RWPE2 (cell line): ENCODE data around the gene MMD.

Experiments
- ATAC-seq: fragments of 200-7000 bp; cut with Tn5 transposase; 3 replicates; pipeline ENCODE4 v1.9.1; 2021; ENCODE audit warnings: low read depth
- DNase-seq: peaks from one replicate; pipeline ENCODE4 v3.0.0-alpha.2; 2020; ENCODE audit warnings: low spot score
- H3K27ac ChIP-seq: fragments of 450-650 bp; 2 replicates; pipeline ENCODE4 v1.5.1; 2017; ENCODE audit warnings: mild to moderate bottlenecking; ENCODE audit not compliant: poor library complexity, severe bottlenecking
- H3K27me3 ChIP-seq: fragments of 250-450 bp; sonication (Bioruptor Pico); 2 replicates; pipeline ENCODE4 v1.5.1; 2021; ENCODE audit warnings: mild to moderate bottlenecking, moderate library complexity; ENCODE audit not compliant: insufficient read depth, poor library complexity, severe bottlenecking
- H3K36me3 ChIP-seq: fragments of 250-450 bp; sonication (Bioruptor Pico); 2 replicates; pipeline ENCODE4 v1.5.1; 2020; ENCODE audit warnings: low read depth, mild to moderate bottlenecking, moderate library complexity
- H3K4me1 ChIP-seq: fragments of 250-450 bp; sonication (Bioruptor Pico); 2 replicates; pipeline ENCODE4 v1.5.1; 2021; ENCODE audit warnings: mild to moderate bottlenecking, moderate library complexity; ENCODE audit not compliant: insufficient read depth, poor library complexity, severe bottlenecking
- H3K4me3 ChIP-seq: fragments of 250-450 bp; sonication (Bioruptor Pico); 2 replicates; pipeline ENCODE4 v1.5.1; 2021; ENCODE audit warnings: mild to moderate bottlenecking, moderate library complexity; ENCODE audit not compliant: severe bottlenecking
- H3K9me3 ChIP-seq: fragments of 250-450 bp; sonication (Bioruptor Pico); 2 replicates; pipeline ENCODE4 v1.5.1; 2021; ENCODE audit warnings: mild to moderate bottlenecking, moderate library complexity; ENCODE audit not compliant: severe bottlenecking
- TF ChIP-seq, protein P1 (sequence below): fragments of 450-650 bp; IDR thresholded peaks from one replicate; pipeline ENCODE4 v1.5.1; 2017; ENCODE audit warnings: mild to moderate bottlenecking, moderate library complexity; ENCODE audit not compliant: poor library complexity, severe bottlenecking

The MMD gene

DNA sequence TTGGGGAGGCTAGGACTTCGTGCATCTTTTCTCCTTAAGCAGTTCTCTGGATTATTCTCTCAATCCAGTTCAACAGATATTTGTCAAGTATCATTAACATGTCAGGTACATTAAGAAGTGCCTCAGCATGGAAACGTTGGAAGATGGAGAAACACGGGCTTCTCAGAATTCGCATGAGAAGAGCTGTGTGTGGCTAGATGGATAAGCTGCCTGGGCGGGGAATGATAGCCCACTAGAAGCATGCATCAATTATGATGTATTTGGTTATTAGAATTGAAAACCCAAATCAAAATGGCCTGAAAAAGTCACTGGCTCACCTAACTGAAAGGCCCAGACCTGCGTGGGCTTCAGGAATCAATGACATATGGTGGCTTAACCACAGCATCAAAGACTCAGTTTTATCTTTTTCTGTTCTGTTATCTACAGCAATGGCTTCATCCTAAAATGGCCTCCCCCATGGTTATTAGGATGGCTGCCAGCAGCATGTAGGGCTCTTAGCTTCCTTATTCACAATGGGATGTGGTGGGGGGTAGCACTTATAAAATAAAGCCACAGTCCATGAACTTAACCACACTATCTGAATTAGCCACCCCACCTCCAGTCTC lies 43.9 kb downstream of the MMD start:
- H3K9me3 ChIP-seq = peaks cover under 1% of the 10 kb centered on the region
- no peak overlapping the region for H3K27ac ChIP-seq
- H3K4me3 ChIP-seq = no peak overlapping the region
- no peaks in the 10 kb centered on the region for H3K4me1 ChIP-seq
- TF ChIP-seq, protein P1, sequence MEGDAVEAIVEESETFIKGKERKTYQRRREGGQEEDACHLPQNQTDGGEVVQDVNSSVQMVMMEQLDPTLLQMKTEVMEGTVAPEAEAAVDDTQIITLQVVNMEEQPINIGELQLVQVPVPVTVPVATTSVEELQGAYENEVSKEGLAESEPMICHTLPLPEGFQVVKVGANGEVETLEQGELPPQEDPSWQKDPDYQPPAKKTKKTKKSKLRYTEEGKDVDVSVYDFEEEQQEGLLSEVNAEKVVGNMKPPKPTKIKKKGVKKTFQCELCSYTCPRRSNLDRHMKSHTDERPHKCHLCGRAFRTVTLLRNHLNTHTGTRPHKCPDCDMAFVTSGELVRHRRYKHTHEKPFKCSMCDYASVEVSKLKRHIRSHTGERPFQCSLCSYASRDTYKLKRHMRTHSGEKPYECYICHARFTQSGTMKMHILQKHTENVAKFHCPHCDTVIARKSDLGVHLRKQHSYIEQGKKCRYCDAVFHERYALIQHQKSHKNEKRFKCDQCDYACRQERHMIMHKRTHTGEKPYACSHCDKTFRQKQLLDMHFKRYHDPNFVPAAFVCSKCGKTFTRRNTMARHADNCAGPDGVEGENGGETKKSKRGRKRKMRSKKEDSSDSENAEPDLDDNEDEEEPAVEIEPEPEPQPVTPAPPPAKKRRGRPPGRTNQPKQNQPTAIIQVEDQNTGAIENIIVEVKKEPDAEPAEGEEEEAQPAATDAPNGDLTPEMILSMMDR = no peak
- ATAC-seq (no peak), DNase-seq (no peak)
- no peaks in the 10 kb centered on the region for H3K27me3 ChIP-seq
- no peaks in the 10 kb centered on the region for H3K36me3 ChIP-seq

DNA sequence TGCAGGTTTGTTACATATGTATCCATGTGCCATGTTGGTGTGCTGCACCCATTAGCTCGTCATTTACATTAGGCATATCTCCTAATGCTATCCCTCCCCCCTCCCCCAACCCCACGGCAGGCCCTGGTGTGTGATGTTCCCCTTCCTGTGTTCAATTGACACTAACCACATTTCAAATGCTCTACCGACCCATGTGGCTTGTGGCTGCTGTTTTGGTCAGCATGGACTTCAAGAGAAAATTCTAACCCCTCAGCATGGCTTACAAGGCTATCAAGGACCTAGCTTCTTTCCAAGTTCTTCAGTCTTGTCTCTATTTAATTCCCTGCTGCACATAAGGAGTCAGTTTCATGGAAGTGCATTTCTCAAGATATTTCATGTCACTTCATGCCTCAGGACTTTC lies 52.9 kb downstream of the MMD start:
- H3K36me3 ChIP-seq = no peaks in the 10 kb centered on the region
- H3K4me1 ChIP-seq = no peaks in the 10 kb centered on the region
- ATAC-seq (no peak), DNase-seq (no peak)
- H3K27me3 ChIP-seq = no peaks in the 10 kb centered on the region
- H3K4me3 ChIP-seq = no peak overlapping the region
- TF ChIP-seq, protein P1 = no peak
- H3K9me3 ChIP-seq = peaks cover 4% of the 10 kb centered on the region
- H3K27ac ChIP-seq = no peak overlapping the region

DNA sequence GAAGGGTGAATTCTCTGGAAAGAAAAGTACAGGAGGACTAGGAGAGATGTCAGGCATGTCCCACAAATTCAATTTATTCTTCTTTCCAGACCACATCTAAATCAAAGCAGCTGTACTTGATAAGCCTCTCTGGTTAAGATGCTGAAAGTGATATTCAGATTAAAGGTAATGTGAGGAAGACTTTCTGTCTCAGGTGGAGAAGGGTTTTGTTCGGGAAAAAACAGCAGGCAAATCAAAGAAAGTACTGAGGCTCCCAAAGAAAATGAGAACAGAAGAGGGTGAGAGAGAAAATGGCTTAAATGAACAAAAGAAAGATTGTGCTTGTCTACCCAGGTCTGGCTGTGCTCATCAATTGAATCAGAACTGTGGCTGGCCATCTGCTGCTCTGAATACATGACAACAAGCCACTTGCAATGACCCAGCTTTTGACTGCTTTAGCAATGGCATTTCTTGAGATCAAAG lies 55.6 kb downstream of the MMD start:
- H3K4me3 ChIP-seq = no peak overlapping the region
- H3K27me3 ChIP-seq = no peaks in the 10 kb centered on the region
- H3K4me1 ChIP-seq = no peaks in the 10 kb centered on the region
- no peaks in the 10 kb centered on the region for H3K36me3 ChIP-seq
- H3K9me3 ChIP-seq = no peaks in the 10 kb centered on the region
- no peak overlapping the region for H3K27ac ChIP-seq
- TF ChIP-seq, protein P1 = no peak
- DNase-seq (no peak), ATAC-seq (no peak)

DNA sequence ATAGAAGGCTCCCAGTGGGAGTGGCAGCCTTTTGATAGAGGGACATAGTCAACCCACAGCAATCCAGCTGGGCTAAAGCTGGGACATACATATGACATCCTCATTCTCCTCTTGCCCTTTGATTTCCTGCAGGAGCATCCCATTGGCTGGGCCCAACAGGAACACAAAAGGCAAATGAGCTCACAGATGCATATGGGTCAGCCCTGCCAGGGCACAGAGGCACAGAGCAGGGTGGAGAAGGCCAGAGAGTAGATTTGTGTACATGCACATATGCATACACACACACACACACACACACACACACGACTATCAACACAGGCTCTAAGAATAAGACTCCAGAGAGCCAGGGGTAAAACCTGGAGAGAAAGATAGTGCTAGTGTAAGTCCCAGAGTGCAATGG lies 58.6 kb downstream of the MMD start:
- Histone ChIP-seq H3K4me3 (no peak overlapping the region), H3K36me3 (no peaks in the 10 kb centered on the region), H3K27ac (no peak overlapping the region), H3K27me3 (no peaks in the 10 kb centered on the region), H3K4me1 (no peaks in the 10 kb centered on the region), H3K9me3 (no peaks in the 10 kb centered on the region)
- DNase-seq (no peak), ATAC-seq (no peak)
- TF ChIP-seq, protein P1 = no peak

DNA sequence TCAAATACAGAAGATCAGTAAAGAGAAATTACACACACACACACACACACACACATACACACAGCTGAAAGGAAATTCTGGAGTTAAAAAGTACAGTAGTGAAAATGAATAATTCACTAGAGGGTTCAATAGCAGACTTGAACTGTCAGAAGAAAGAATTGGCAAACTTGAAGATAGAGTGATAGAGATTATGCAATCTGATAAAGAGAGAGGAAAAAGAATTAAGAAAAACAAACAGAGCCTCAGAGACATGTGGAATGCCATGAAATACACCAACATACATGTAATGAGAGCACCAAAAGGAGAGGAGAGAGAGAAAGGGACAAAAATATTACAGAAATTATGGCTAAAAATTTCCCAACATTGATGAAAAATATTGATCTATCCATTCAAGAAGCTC lies 60.7 kb downstream of the MMD start:
- H3K27me3 ChIP-seq = no peaks in the 10 kb centered on the region
- H3K27ac ChIP-seq = no peak overlapping the region
- no peaks in the 10 kb centered on the region for H3K36me3 ChIP-seq
- DNase-seq (no peak), ATAC-seq (no peak)
- H3K9me3 ChIP-seq = no peaks in the 10 kb centered on the region
- TF ChIP-seq, protein P1 = no peak
- no peak overlapping the region for H3K4me3 ChIP-seq
- no peaks in the 10 kb centered on the region for H3K4me1 ChIP-seq
